GM21717 (cell line): ENCODE data around the gene EVX1.

Experiments used
- ATAC-seq: cut with Tn5 transposase; IDR thresholded peaks from one replicate; pipeline ENCODE4 v1.9.1; 2021; ENCODE audit warnings: mild to moderate bottlenecking, moderate library complexity; ENCODE audit not compliant: unreplicated experiment

The EVX1 gene

DNA sequence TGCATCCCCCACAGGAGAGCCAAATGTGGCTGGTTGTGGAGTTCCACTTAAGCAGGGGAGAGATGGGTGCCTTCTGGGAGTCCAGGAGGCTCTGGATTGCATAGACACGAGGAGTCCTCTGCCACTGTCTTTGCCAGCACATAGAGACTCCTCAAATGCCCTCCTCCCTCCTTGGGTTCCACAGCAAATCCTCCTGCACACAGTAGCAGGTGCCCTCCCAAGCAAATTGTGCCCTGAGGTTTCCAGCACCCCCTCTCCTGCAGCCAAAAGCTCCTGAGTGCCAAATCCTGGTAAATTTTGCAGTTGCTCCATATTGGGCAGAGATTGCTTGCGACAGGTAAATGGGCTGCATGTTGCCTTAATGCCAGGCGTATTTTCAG, 5.8 kb downstream of the EVX1 start:
- ATAC-seq: no peak

- ATAC-seq: no peak
Measured at GRCh38 chr7:27248911-27249723, 6.5 kb downstream of the EVX1 start.

GRCh38 chr7:27249724-27250556, 7.3 kb downstream of the EVX1 start:
- no peak for ATAC-seq

DNA sequence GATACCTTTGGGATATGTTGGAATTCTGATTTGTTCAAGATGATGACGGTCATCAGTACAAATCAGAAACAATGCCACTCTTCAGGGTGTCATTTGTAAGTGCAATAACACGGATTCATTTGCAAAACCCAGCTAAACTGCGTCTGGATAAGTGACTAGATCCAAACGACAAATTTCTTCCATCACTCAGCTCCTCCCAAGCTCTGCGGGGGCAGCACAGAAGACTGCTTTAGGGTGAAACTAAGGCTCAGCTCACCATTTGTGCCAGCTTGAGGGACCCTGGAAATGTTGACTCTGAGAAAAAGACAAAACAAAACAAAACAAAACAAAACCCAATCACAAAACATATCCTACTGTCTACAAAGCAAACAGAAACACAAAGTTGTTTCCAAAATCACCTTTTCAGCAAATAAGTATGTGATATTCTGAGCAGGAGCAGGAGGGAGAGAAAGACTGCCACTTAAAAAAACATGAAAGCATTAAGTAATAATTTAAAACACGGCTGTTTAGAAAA, 8.0 kb downstream of the EVX1 start:
- ATAC-seq: no peak

- ATAC-seq: no peak
Measured at GRCh38 chr7:27251136-27251651, 8.6 kb downstream of the EVX1 start.

- no peak for ATAC-seq
Measured at GRCh38 chr7:27251652-27252590, 9.3 kb downstream of the EVX1 start.

GRCh38 chr7:27254625-27255024, 12.0 kb downstream of the EVX1 start:
- no peak for ATAC-seq

GRCh38 chr7:27260211-27260610, 17.6 kb downstream of the EVX1 start:
- no peak for ATAC-seq

DNA sequence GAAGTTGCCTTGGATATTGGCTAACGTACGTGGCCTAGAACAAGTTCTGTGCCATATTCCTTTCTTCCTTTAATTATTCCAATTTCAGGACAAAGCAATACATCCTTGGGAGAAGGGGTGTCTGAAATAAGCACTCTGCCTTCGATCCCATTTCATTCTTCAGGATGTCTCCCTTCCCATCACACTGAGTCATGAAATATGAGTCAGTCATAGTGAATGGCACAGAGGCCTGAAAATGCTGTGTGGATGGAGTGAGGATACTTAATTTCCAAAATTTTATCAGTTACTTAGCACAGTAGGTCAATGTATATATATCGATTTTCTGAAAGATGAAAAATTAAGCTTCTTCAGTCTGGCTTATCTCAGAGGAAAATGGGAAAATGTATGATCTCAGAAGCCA, 19.5 kb downstream of the EVX1 start:
- no peak for ATAC-seq

- no peak for ATAC-seq
Measured at GRCh38 chr7:27263781-27264180, 21.2 kb downstream of the EVX1 start.

- no peak for ATAC-seq
Measured at GRCh38 chr7:27269455-27269854, 26.9 kb downstream of the EVX1 start.

DNA sequence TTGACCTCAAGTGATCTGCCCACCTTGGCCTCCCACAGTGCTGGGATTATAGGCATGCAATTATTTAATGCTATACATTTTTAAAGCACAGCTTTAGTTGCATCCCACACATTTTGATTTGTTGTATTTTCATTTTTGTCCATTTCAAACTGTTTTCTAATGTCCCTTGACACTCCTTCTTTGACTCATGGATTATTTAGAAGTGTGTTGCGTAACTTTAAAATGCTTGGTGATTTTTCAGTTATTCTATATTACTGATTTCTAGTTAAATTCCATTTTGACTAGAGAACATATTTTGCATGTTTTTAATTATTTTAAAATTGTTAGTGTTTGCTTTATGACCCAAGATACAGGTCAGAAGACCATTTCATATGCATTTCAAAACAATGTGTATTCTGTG, 28.8 kb downstream of the EVX1 start:
- ATAC-seq: no peak

- ATAC-seq: no peak
Measured at GRCh38 chr7:27277628-27278027, 35.0 kb downstream of the EVX1 start.

GRCh38 chr7:27283558-27283957, 41.0 kb downstream of the EVX1 start:
- ATAC-seq: no peak

DNA sequence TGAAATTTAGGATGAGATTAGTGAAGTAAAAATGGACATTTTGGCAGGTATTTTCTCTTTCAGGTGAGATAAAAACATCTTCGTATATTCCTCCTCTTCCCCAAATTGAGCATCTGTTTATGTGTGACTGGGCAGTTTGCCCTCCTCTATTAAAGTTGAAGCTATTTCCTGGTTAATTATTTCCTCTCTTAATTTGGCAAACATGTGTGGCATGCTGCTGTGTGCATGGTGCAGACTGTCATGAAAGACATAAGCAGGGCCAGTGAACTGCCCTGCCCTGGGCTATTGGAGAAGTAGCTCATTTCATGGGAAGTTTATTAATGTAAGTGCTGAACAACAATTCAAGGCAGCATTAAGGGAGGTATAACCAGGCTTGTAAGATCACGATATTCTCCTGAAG, 52.6 kb downstream of the EVX1 start:
- no peak for ATAC-seq

GRCh38 chr7:27297356-27297755, 54.8 kb downstream of the EVX1 start:
- no peak for ATAC-seq
